HL-60 (cell line): ENCODE measurements around the gene AOC1.

Experiments used
- GABPA ChIP-seq: IDR thresholded peaks from 2 replicates; pipeline ENCODE4 v1.6.1; 2012; ENCODE audit warnings: low read depth
- POLR2AphosphoS5 ChIP-seq: IDR thresholded peaks from 2 replicates; pipeline ENCODE4 v1.6.1; 2012; ENCODE audit warnings: low read depth
- SPI1 ChIP-seq: IDR thresholded peaks from 2 replicates; pipeline ENCODE4 v1.6.1; 2012; ENCODE audit warnings: low read depth, mild to moderate bottlenecking, borderline replicate concordance
- TF ChIP-seq, protein P1 (sequence below): IDR thresholded peaks from one replicate; pipeline ENCODE4 v1.5.1; 2011; ENCODE audit warnings: low read length, control low read depth, inconsistent platforms; ENCODE audit not compliant: insufficient read depth
- TF ChIP-seq, protein P2 (sequence below): IDR thresholded peaks from 2 replicates; pipeline ENCODE4 v1.6.1; 2012; ENCODE audit warnings: low read depth; ENCODE audit not compliant: insufficient replicate concordance

DNA sequence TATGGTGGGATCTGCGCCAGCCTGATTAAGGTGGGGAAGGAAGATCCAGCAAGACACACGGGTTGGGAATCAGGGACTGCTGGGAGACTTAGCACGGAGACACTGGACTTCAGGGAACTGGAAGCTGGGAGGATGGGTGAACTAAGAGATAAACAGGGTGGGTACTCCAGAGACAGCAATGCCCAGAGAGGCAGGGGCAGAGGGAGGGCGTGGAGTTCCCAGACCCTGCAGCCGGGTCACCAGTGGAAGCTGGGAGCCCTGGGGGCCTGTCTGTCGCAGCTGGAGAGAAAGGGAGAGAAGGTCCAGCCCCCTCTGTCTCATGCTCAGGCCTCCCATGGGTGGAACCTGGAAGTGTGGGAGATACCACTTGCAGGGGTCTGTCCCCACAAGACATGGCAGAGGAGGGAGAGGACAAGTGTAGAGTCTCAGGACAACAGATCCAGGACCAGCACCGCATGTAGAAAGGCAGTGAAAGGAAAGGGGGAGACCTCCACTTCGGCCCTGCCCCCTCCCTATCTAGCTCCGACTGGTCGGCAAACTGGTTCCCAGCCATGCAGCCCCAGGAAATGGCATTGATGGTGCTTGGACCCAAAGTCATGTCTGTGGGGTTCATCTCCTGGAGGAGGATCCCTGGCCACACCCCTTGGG lies 44.4 kb downstream of the AOC1 start:
- TF ChIP-seq POLR2AphosphoS5 (no peak), GABPA (no peak), SPI1 (no peak)
- TF ChIP-seq, protein P1, sequence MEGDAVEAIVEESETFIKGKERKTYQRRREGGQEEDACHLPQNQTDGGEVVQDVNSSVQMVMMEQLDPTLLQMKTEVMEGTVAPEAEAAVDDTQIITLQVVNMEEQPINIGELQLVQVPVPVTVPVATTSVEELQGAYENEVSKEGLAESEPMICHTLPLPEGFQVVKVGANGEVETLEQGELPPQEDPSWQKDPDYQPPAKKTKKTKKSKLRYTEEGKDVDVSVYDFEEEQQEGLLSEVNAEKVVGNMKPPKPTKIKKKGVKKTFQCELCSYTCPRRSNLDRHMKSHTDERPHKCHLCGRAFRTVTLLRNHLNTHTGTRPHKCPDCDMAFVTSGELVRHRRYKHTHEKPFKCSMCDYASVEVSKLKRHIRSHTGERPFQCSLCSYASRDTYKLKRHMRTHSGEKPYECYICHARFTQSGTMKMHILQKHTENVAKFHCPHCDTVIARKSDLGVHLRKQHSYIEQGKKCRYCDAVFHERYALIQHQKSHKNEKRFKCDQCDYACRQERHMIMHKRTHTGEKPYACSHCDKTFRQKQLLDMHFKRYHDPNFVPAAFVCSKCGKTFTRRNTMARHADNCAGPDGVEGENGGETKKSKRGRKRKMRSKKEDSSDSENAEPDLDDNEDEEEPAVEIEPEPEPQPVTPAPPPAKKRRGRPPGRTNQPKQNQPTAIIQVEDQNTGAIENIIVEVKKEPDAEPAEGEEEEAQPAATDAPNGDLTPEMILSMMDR: no peak
- TF ChIP-seq, protein P2, sequence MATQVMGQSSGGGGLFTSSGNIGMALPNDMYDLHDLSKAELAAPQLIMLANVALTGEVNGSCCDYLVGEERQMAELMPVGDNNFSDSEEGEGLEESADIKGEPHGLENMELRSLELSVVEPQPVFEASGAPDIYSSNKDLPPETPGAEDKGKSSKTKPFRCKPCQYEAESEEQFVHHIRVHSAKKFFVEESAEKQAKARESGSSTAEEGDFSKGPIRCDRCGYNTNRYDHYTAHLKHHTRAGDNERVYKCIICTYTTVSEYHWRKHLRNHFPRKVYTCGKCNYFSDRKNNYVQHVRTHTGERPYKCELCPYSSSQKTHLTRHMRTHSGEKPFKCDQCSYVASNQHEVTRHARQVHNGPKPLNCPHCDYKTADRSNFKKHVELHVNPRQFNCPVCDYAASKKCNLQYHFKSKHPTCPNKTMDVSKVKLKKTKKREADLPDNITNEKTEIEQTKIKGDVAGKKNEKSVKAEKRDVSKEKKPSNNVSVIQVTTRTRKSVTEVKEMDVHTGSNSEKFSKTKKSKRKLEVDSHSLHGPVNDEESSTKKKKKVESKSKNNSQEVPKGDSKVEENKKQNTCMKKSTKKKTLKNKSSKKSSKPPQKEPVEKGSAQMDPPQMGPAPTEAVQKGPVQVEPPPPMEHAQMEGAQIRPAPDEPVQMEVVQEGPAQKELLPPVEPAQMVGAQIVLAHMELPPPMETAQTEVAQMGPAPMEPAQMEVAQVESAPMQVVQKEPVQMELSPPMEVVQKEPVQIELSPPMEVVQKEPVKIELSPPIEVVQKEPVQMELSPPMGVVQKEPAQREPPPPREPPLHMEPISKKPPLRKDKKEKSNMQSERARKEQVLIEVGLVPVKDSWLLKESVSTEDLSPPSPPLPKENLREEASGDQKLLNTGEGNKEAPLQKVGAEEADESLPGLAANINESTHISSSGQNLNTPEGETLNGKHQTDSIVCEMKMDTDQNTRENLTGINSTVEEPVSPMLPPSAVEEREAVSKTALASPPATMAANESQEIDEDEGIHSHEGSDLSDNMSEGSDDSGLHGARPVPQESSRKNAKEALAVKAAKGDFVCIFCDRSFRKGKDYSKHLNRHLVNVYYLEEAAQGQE: no peak
